Cerebellar cortex (tissue), 1 donor: ENCODE data around the gene HTT.

Source experiments
- DNase-seq: peaks from one replicate; pipeline ENCODE4 v3.0.0-alpha.2; 2015; ENCODE audit warnings: low spot score

Gene HTT

GRCh38 chr4:3218824-3219760, 144.6 kb downstream of the HTT start:
- DNase-seq, result no peak

GRCh38 chr4:3219761-3220475, 145.4 kb downstream of the HTT start:
- no peak for DNase-seq

GRCh38 chr4:3220476-3221183, 146.1 kb downstream of the HTT start:
- peak; percentile 95 for DNase-seq

GRCh38 chr4:3221184-3221494, 146.7 kb downstream of the HTT start:
- no peak for DNase-seq

- DNase-seq, result no peak
These were observed 147.5 kb downstream of the HTT start for GRCh38 chr4:3221996-3222395.

- DNase-seq, result no peak
These were observed 148.9 kb downstream of the HTT start for GRCh38 chr4:3223346-3223745.

GRCh38 chr4:3223956-3224748, 149.7 kb downstream of the HTT start:
- no peak for DNase-seq

GRCh38 chr4:3225071-3225850, 150.8 kb downstream of the HTT start:
- no peak for DNase-seq

GRCh38 chr4:3225936-3226335, 151.5 kb downstream of the HTT start:
- DNase-seq, result no peak

- peak; percentile 31 for DNase-seq
These were observed 152.0 kb downstream of the HTT start for GRCh38 chr4:3226467-3226866.

GRCh38 chr4:3226944-3227343, 152.5 kb downstream of the HTT start:
- no peak for DNase-seq

GRCh38 chr4:3227878-3228675, 153.6 kb downstream of the HTT start:
- peak; percentile 40 for DNase-seq

GRCh38 chr4:3228881-3229280, 154.4 kb downstream of the HTT start:
- no peak for DNase-seq

- DNase-seq, result no peak
These were observed 154.8 kb downstream of the HTT start for GRCh38 chr4:3229328-3229727.

- DNase-seq, result no peak
These were observed 155.5 kb downstream of the HTT start for GRCh38 chr4:3229964-3230363.

- no peak for DNase-seq
These were observed 157.0 kb downstream of the HTT start for GRCh38 chr4:3231471-3231870.

GRCh38 chr4:3232001-3232400, 157.5 kb downstream of the HTT start:
- no peak for DNase-seq

GRCh38 chr4:3232871-3233271, 158.4 kb downstream of the HTT start:
- no peak for DNase-seq

- DNase-seq, result no peak
These were observed 159.1 kb downstream of the HTT start for GRCh38 chr4:3233391-3234071.
